Measurements from ENCODE around the gene MPPED1.

The MPPED1 gene

DNA sequence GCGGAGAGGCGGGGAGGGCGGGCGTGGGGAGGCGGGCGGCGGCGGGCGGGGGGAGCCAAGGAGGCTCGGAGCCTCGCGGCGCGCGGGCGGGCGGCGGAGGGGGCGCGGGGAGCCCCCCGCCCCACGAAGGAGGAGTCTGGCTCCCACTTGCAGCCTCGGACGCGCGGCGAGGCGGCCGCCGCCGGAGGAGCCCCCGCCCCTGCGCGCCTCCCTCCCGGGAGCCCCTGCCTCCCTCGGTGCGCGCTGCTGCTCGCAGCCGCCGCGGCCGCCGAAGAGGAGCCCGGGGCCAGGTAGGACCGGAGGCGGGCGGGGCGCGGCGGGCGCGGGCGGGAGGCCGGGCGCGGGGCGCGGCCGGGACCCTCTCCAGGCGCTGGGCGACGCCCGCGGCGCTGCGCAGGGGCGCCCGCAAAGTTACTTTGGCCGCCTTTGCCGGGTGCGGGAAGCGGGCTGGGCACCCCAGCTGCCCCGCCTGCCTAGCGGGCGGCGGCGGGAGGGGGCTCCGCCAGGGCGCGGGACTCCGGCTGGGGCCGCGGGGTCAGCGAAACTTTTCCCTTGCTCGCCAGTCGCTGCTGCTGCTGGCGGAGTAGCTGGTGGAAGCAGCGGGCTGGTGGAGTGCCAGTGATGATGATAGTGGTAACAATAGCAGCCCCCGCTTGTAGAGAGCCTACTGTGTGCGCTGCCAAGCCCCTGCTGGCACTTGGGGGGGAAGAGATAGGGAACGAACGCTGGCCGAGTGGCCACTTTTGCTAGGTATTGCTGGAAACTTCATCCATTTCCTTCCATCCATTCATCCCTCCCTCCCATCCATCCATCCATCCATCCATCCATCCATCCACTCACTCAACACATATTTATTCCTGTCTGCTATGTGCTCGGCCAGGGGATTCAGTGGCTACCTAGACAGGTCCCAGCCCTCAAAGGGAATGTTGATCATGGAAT is at the start of gene MPPED1:
Gene MPPED1, plus strand, starts transcription at position 146 of the 939 bp plus-strand sequence. CDS start 12,972 bp downstream, outside the sequence.
- DNase-seq (ENCODE audit: insufficient read length, low spot score) (no peak), FAIRE-seq (no peak)
- no peak for TF ChIP-seq CTCF (IDR thresholded peaks at IDR 0.05; ENCODE audit: insufficient read depth, missing control alignments)

- TF ChIP-seq CTCF (IDR thresholded peaks at IDR 0.05; ENCODE audit: insufficient read depth, missing control alignments): no peak
These were observed 48.3 kb upstream of the MPPED1 start for GRCh38 chr22:43363315-43364168.

GRCh38 chr22:43364169-43364435 is 47.7 kb upstream of the MPPED1 start:
- no peak for FAIRE-seq
- no peak for DNase-seq (ENCODE audit: insufficient read length, low spot score)
- TF ChIP-seq CTCF (IDR thresholded peaks at IDR 0.05; ENCODE audit: insufficient read depth, missing control alignments): no peak

More at GRCh38 chr22:43363315-43364168, 48.3 kb upstream of the MPPED1 start:
- no peak for DNase-seq (ENCODE audit: insufficient read length, low spot score)
- no peak for FAIRE-seq

DNA sequence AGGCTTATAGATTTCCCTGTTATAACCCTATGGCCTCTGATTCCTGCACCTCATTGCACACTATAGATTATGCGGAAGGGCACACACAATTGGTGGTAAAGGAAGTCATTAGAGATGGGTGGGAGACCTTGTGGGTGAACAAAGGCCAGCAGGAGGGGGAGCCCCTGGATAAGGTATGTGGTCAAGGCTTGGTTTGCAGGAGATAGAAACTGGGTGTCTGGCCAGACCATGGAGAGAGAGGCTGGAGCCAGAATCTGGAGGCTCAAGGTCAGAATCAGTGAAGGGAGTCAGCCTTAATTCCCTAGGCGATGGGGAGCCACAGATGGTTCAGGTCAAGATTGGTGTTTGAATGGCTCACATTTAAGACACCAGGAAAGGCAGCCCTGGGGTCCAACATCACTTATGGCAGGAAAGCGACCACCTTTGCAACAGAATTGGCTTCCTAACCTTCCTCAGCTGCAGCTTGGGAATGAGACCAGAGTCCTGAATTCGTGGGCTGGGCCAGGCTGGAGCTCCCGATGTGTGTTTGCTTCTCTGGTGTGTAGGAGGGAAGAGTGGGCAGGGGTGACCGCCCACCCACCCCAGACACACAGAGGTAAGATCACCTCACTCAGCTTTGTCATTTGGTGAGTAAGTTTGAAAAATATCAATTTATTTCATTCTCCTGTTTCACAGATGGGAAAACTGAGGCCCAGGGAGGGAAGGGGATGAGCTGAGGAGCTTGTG is 45.9 kb upstream of the MPPED1 start:
- TF ChIP-seq CTCF (IDR thresholded peaks at IDR 0.05; ENCODE audit: insufficient read depth, missing control alignments): no peak
- DNase-seq (ENCODE audit: insufficient read length, low spot score) (no peak), FAIRE-seq (no peak)

DNA sequence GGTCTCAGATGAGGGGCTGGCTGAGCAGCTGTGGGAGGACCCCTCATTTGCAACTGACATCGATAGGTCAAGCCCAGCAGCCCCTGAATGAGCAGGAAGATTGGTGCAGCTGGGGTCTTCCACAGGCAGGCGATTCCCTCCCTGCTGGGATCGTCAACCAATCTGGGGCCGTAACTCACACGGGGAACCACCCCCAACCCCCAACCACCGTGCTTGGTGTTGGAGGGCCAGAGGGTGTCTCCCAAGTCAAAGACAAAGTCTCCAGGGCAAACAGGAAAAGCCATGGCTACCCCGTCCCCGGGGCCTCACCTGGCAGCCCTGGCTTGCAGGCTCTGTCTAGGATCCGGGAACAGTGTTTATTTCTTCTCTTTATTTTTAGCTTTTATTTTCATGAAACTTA is 41.8 kb upstream of the MPPED1 start:
- TF ChIP-seq CTCF (IDR thresholded peaks at IDR 0.05; ENCODE audit: insufficient read depth, missing control alignments): no peak
- FAIRE-seq (no peak), DNase-seq (ENCODE audit: insufficient read length, low spot score) (no peak)

DNA sequence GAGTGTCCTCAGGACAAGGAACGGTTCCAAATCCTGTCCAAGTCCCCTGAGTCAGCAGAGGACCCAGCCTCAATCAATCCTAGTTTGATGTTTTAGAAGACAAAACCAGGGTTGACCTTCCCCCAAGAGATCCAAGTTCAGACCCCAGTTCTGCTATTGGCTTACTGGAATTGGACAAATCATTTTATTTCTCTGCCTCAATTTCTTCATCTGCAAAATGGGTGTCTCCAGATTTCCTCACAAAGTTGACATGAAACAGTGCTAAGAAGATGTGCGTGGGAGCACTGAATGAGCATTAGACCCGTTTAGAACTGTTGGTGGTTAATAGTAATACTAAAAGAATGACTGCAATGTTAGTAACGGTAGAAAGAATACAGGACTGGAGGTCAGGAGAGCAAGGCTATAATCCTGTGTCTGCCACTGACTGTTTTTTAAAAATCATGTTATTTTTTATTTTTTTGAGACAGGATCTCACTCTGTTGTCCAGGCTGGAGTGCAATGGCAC is 35.8 kb upstream of the MPPED1 start:
- FAIRE-seq (no peak), DNase-seq (ENCODE audit: insufficient read length, low spot score) (no peak)
- no peak for TF ChIP-seq CTCF (IDR thresholded peaks at IDR 0.05; ENCODE audit: insufficient read depth, missing control alignments)

Measured in D721Med (cell line).